Effector memory CD4-positive, alpha-beta T cell (primary cell): ENCODE results near the gene TBX10.
"Not testable (repeated sequence)": the region's sequence is repeated elsewhere in the genome, so short reads cannot be mapped to it uniquely, and the experiment has no call there.

Experiments used
- DNase-seq, 3 donors: peaks; one replicate each; pipeline ENCODE4 v3.0.0-alpha.2; 2020
- H3K27ac ChIP-seq: 2 replicates; pipeline ENCODE4 v1.7.0; 2013; ENCODE audit warnings: mild to moderate bottlenecking, low read length, moderate library complexity; ENCODE audit not compliant: insufficient read depth, poor library complexity, severe bottlenecking
- H3K27me3 ChIP-seq: replicated peaks from 2 replicates; pipeline ENCODE4 v1.7.0; 2013; ENCODE audit warnings: mild to moderate bottlenecking, low read length; ENCODE audit not compliant: insufficient read depth, control insufficient read depth, poor library complexity, severe bottlenecking
- H3K36me3 ChIP-seq: 2 replicates; pipeline ENCODE4 v1.7.0; 2013; ENCODE audit warnings: mild to moderate bottlenecking, low read length, moderate library complexity; ENCODE audit not compliant: control insufficient read depth, insufficient read depth
- H3K4me1 ChIP-seq: 2 replicates; pipeline ENCODE4 v1.7.0; 2013; ENCODE audit warnings: low read length, mild to moderate bottlenecking; ENCODE audit not compliant: control insufficient read depth, insufficient read depth, poor library complexity, severe bottlenecking
- H3K4me3 ChIP-seq: 2 replicates; pipeline ENCODE4 v1.7.0; 2013; ENCODE audit warnings: low read length, low read depth, mild to moderate bottlenecking; ENCODE audit not compliant: insufficient read depth, poor library complexity, severe bottlenecking
- H3K9me3 ChIP-seq: 2 replicates; pipeline ENCODE4 v1.7.0; 2013; ENCODE audit warnings: mild to moderate bottlenecking, low read length, moderate library complexity; ENCODE audit not compliant: control insufficient read depth

Gene TBX10

GRCh38 chr11:67664213-67664585 lies 24.6 kb upstream of the TBX10 start:
- DNase-seq: no peak
- Histone ChIP-seq H3K27ac (no peak overlapping the region), H3K27me3 (no peaks in the 10 kb centered on the region), H3K9me3 (no peaks in the 10 kb centered on the region), H3K4me3 (no peak overlapping the region), H3K36me3 (no peaks in the 10 kb centered on the region), H3K4me1 (no peaks in the 10 kb centered on the region)

GRCh38 chr11:67663532-67664212 lies 24.1 kb upstream of the TBX10 start:
- no peaks in the 10 kb centered on the region for H3K9me3 ChIP-seq
- H3K27ac ChIP-seq: no peak overlapping the region
- no peaks in the 10 kb centered on the region for H3K27me3 ChIP-seq
- H3K36me3 ChIP-seq: no peaks in the 10 kb centered on the region
- no peaks in the 10 kb centered on the region for H3K4me1 ChIP-seq
- no peak overlapping the region for H3K4me3 ChIP-seq
- DNase-seq: no peak

DNA sequence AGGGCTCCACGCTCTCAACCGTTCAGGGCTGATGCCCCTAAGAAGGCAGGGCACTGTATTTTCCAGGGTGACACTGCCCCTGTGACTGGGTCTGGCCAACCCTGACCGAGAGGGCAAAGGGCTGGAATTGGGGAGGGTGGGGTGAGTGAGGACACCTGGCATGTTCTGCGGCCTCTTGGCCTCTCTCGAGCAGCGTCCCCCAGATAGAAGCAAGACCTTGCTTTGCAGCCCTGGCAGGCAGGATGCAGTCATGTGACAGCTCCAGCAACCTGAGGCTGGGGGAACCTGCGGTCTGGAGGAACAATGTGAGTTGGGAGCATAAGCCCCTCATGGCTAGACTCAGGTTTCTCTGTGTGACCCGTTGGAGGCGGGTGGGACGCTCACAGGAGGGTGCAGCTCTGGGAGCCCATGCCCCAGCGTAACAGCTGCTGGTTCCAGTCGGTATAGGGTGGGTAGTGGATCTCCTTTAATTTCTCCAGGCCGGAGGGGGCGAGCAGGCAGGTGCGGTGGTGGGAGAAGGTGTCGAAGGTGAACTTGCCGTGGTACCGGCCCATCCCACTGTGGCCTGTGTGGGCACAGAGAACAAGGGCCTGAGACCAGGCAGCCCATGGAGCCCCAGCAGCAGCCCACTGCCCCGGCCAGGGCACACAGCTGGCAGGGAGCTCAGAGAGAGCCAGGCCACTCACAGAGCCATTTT lies 23.4 kb upstream of the TBX10 start:
- H3K27ac ChIP-seq: no peak overlapping the region
- no peak for DNase-seq
- H3K36me3 ChIP-seq: no peaks in the 10 kb centered on the region

GRCh38 chr11:67662142-67662834 lies 22.7 kb upstream of the TBX10 start:
- no peak overlapping the region for H3K4me3 ChIP-seq
- no peaks in the 10 kb centered on the region for H3K9me3 ChIP-seq
- no peaks in the 10 kb centered on the region for H3K4me1 ChIP-seq
- H3K27me3 ChIP-seq: no peaks in the 10 kb centered on the region
- H3K36me3 ChIP-seq: no peaks in the 10 kb centered on the region
- no peak for DNase-seq
- H3K27ac ChIP-seq: no peak overlapping the region

More for the DNA sequence above, 23.4 kb upstream of the TBX10 start:
- Histone ChIP-seq H3K4me3 (no peak overlapping the region), H3K27me3 (no peaks in the 10 kb centered on the region), H3K4me1 (no peaks in the 10 kb centered on the region), H3K9me3 (no peaks in the 10 kb centered on the region)

GRCh38 chr11:67660752-67661151 lies 21.2 kb upstream of the TBX10 start:
- not testable (repeated sequence) for H3K4me3 ChIP-seq

DNA sequence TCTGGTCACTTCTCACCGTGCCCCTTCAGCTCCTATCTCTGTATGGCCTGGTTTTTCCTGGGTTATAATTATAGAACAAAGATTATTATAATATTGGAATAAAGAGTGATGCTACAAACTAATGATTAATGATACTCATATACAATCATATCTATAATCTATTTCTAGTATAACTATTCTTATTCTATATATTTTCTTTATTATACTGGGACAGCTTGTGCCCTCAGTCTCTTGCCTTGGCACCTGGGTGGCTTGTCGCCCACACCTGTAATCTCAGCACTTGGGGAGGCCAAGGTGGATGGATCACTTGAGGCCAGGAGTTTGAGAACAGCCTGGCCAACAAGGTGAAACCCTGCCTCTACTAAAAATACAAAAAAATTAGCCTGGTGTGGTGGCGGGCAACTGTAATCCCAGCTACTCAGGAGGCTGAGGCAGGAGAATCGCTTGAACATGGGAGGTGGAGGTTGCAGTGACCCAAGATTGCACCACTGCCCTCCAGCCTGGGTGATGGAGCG lies 20.1 kb upstream of the TBX10 start:
- H3K4me3 ChIP-seq, H3K9me3 ChIP-seq, DNase-seq, H3K4me1 ChIP-seq, H3K27ac ChIP-seq, H3K36me3 ChIP-seq, H3K27me3 ChIP-seq: not testable (repeated sequence)

More at GRCh38 chr11:67660752-67661151, 21.2 kb upstream of the TBX10 start:
- not testable (repeated sequence) for H3K9me3 ChIP-seq, DNase-seq, H3K4me1 ChIP-seq, H3K36me3 ChIP-seq, H3K27me3 ChIP-seq, H3K27ac ChIP-seq

- DNase-seq: no peak
- Histone ChIP-seq H3K27ac (no peak overlapping the region), H3K4me1 (no peaks in the 10 kb centered on the region), H3K9me3 (no peaks in the 10 kb centered on the region), H3K27me3 (no peaks in the 10 kb centered on the region), H3K36me3 (no peaks in the 10 kb centered on the region), H3K4me3 (no peak overlapping the region)
These were observed 17.7 kb upstream of the TBX10 start for GRCh38 chr11:67657300-67657699.

GRCh38 chr11:67656278-67656922 lies 16.8 kb upstream of the TBX10 start:
- Histone ChIP-seq H3K36me3 (no peaks in the 10 kb centered on the region), H3K27ac (no peak overlapping the region), H3K27me3 (no peaks in the 10 kb centered on the region), H3K4me3 (no peak overlapping the region), H3K9me3 (no peaks in the 10 kb centered on the region), H3K4me1 (no peaks in the 10 kb centered on the region)
- DNase-seq: no peak

GRCh38 chr11:67654225-67654624 lies 14.7 kb upstream of the TBX10 start:
- Histone ChIP-seq H3K4me3 (no peak overlapping the region), H3K4me1 (no peaks in the 10 kb centered on the region), H3K9me3 (no peaks in the 10 kb centered on the region), H3K27ac (no peak overlapping the region), H3K36me3 (no peaks in the 10 kb centered on the region), H3K27me3 (no peaks in the 10 kb centered on the region)
- DNase-seq: no peak
